IgD-negative memory B cell (primary cell): ENCODE data around the gene CHCHD4. TPM values are rescaled to one million over a fixed set of nuclear protein-coding genes. Genes with fewer than 3 reads are reported as not detected.

Experiments used
- H3K27ac Mint-ChIP-seq, 3 donors: one replicate each; pipeline ENCODE4 v1.8.0; 2020 to 2022; ENCODE audit warnings: mild to moderate bottlenecking in 3 of 3, mixed read lengths in 3 of 3, moderate library complexity in 1 of 3
- H3K27me3 Mint-ChIP-seq: one replicate; pipeline ENCODE4 v1.8.0; 2021; ENCODE audit warnings: mixed read lengths
- H3K36me3 Mint-ChIP-seq: one replicate; pipeline ENCODE4 v1.8.0; 2020; ENCODE audit warnings: mild to moderate bottlenecking, mixed read lengths
- H3K4me1 Mint-ChIP-seq, 3 donors: one replicate each; pipeline ENCODE4 v1.8.0; 2020 to 2022; ENCODE audit warnings: mixed read lengths in 3 of 3, mild to moderate bottlenecking in 1 of 3
- H3K4me3 Mint-ChIP-seq, 4 donors: one replicate each; pipeline ENCODE4 v1.8.0; 2020 to 2022; ENCODE audit warnings: mild to moderate bottlenecking in 4 of 4, mixed read lengths in 4 of 4, moderate library complexity in 3 of 4
- H3K9me3 Mint-ChIP-seq, 3 donors: one replicate each; pipeline ENCODE4 v1.8.0; 2020 to 2021; ENCODE audit warnings: mixed read lengths in 3 of 3, mild to moderate bottlenecking in 1 of 3
- polyA plus RNA-seq: library from polyadenylated mRNA; unstranded; fragments of 300-500 nt; fragmentation: Illumina TruSeq; gene quantifications from one replicate; pipeline ENCODE4 v1.2.3, GENCODE V29; 2021

CHCHD4 gene
- polyA plus RNA-seq, result 18.7 TPM

GRCh38 chr3:14124615-14125192 lies at the start of gene CHCHD4, which contains the start of gene TMEM43:
Gene CHCHD4, minus strand, starts transcription at chr3:14124870. Its CDS starts 194 bp downstream, at chr3:14124676.
Gene TMEM43, plus strand, starts transcription at chr3:14125052. Its CDS starts 142 bp downstream, at chr3:14125194.
- peak within 1 kb of the TSS; percentile 91 to 98 (median 96) for H3K4me3 Mint-ChIP-seq
- H3K4me1 Mint-ChIP-seq, result peaks cover 6 to 38% (median 27%) of the 10 kb centered on the region in 3 donors
- no peaks in the 10 kb centered on the region for H3K9me3 Mint-ChIP-seq
- H3K27me3 Mint-ChIP-seq, result no peaks in the 10 kb centered on the region
- peak within 1 kb of the TSS; percentile 74 to 98 (median 95) for H3K27ac Mint-ChIP-seq
- peaks cover 2% of the 10 kb centered on the region for H3K36me3 Mint-ChIP-seq

GRCh38 chr3:14172496-14172895 lies 47.8 kb upstream of the CHCHD4 start:
- Mint-ChIP-seq H3K4me3 (peak overlapping the region in 1 of 4 donors; percentile 33), H3K4me1 (peaks cover 40 to 48% (median 44%) of the 10 kb centered on the region in 3 donors), H3K27me3 (no peaks in the 10 kb centered on the region), H3K36me3 (peaks cover 12% of the 10 kb centered on the region), H3K9me3 (no peaks in the 10 kb centered on the region), H3K27ac (no peak overlapping the region)

GRCh38 chr3:14170531-14171159 lies 46.0 kb upstream of the CHCHD4 start:
- no peak overlapping the region for H3K4me3 Mint-ChIP-seq

GRCh38 chr3:14169871-14170270 lies 45.2 kb upstream of the CHCHD4 start:
- H3K27ac Mint-ChIP-seq, result no peak overlapping the region
- no peaks in the 10 kb centered on the region for H3K27me3 Mint-ChIP-seq
- H3K4me1 Mint-ChIP-seq, result peaks cover 21 to 25% (median 23%) of the 10 kb centered on the region in 3 donors
- peaks cover 16% of the 10 kb centered on the region for H3K36me3 Mint-ChIP-seq
- H3K4me3 Mint-ChIP-seq, result no peak overlapping the region
- H3K9me3 Mint-ChIP-seq, result no peaks in the 10 kb centered on the region

More at GRCh38 chr3:14170531-14171159, 46.0 kb upstream of the CHCHD4 start:
- Mint-ChIP-seq H3K27ac (peak overlapping the region in 1 of 3 donors; percentile 85), H3K4me1 (peaks cover 29 to 33% (median 31%) of the 10 kb centered on the region in 3 donors), H3K27me3 (no peaks in the 10 kb centered on the region), H3K9me3 (no peaks in the 10 kb centered on the region), H3K36me3 (peaks cover 16% of the 10 kb centered on the region)

GRCh38 chr3:14169435-14169834 lies 44.8 kb upstream of the CHCHD4 start:
- H3K4me3 Mint-ChIP-seq, result no peak overlapping the region
- H3K4me1 Mint-ChIP-seq, result peaks cover 18 to 22% (median 21%) of the 10 kb centered on the region in 3 donors
- peaks cover 16% of the 10 kb centered on the region for H3K36me3 Mint-ChIP-seq
- no peaks in the 10 kb centered on the region for H3K9me3 Mint-ChIP-seq
- no peaks in the 10 kb centered on the region for H3K27me3 Mint-ChIP-seq
- no peak overlapping the region for H3K27ac Mint-ChIP-seq

GRCh38 chr3:14166877-14167603 lies 42.4 kb upstream of the CHCHD4 start:
- H3K36me3 Mint-ChIP-seq, result peaks cover 21% of the 10 kb centered on the region
- H3K27me3 Mint-ChIP-seq, result no peaks in the 10 kb centered on the region
- no peak overlapping the region for H3K4me3 Mint-ChIP-seq
- peaks cover 8 to 14% (median 10%) of the 10 kb centered on the region in 3 donors for H3K4me1 Mint-ChIP-seq
- peaks cover 4 to 5% (median 5%) of the 10 kb centered on the region in 3 donors for H3K9me3 Mint-ChIP-seq
- no peak overlapping the region for H3K27ac Mint-ChIP-seq

- no peaks in the 10 kb centered on the region for H3K27me3 Mint-ChIP-seq
- H3K27ac Mint-ChIP-seq, result no peak overlapping the region
- H3K9me3 Mint-ChIP-seq, result peaks cover 8 to 15% (median 10%) of the 10 kb centered on the region in 3 donors
Observed at GRCh38 chr3:14162178-14162577, 37.5 kb upstream of the CHCHD4 start.

GRCh38 chr3:14161282-14161681 lies 36.6 kb upstream of the CHCHD4 start:
- Mint-ChIP-seq H3K4me3 (no peak overlapping the region), H3K27ac (no peak overlapping the region), H3K36me3 (peaks cover 29% of the 10 kb centered on the region), H3K9me3 (peaks cover 8 to 15% (median 10%) of the 10 kb centered on the region in 3 donors), H3K27me3 (no peaks in the 10 kb centered on the region), H3K4me1 (peaks cover 0 to 1% (median 0%) of the 10 kb centered on the region in 3 donors)

More at GRCh38 chr3:14162178-14162577, 37.5 kb upstream of the CHCHD4 start:
- Mint-ChIP-seq H3K4me3 (no peak overlapping the region), H3K4me1 (peaks cover 0 to 1% (median 0%) of the 10 kb centered on the region in 3 donors), H3K36me3 (peaks cover 31% of the 10 kb centered on the region)

- H3K36me3 Mint-ChIP-seq, result peaks cover 30% of the 10 kb centered on the region
- H3K9me3 Mint-ChIP-seq, result peaks cover 8 to 15% (median 10%) of the 10 kb centered on the region in 3 donors
- no peak overlapping the region for H3K27ac Mint-ChIP-seq
- H3K4me1 Mint-ChIP-seq, result no peaks in the 10 kb centered on the region
- no peak overlapping the region for H3K4me3 Mint-ChIP-seq
- no peaks in the 10 kb centered on the region for H3K27me3 Mint-ChIP-seq
Observed at GRCh38 chr3:14159426-14159825, 34.8 kb upstream of the CHCHD4 start.

- Mint-ChIP-seq H3K9me3 (peaks cover 8 to 15% (median 10%) of the 10 kb centered on the region in 3 donors), H3K27ac (no peak overlapping the region), H3K4me1 (no peaks in the 10 kb centered on the region), H3K36me3 (peaks cover 30% of the 10 kb centered on the region), H3K27me3 (no peaks in the 10 kb centered on the region), H3K4me3 (peak overlapping the region in 1 of 4 donors; percentile 82)
Observed at GRCh38 chr3:14158370-14158769, 33.7 kb upstream of the CHCHD4 start.

- Mint-ChIP-seq H3K27me3 (no peaks in the 10 kb centered on the region), H3K9me3 (peaks cover 8 to 15% (median 10%) of the 10 kb centered on the region in 3 donors), H3K27ac (no peak overlapping the region), H3K4me1 (no peaks in the 10 kb centered on the region), H3K4me3 (no peak overlapping the region), H3K36me3 (peaks cover 28% of the 10 kb centered on the region)
Observed at GRCh38 chr3:14157951-14158350, 33.3 kb upstream of the CHCHD4 start.

GRCh38 chr3:14156843-14157561 lies 32.3 kb upstream of the CHCHD4 start:
- Mint-ChIP-seq H3K9me3 (peaks cover 2 to 10% (median 6%) of the 10 kb centered on the region in 3 donors), H3K4me1 (no peaks in the 10 kb centered on the region), H3K36me3 (peaks cover 24% of the 10 kb centered on the region), H3K4me3 (no peak overlapping the region), H3K27me3 (no peaks in the 10 kb centered on the region), H3K27ac (peak overlapping the region in 2 of 3 donors; percentile 39 to 49)

GRCh38 chr3:14156201-14156600 lies 31.5 kb upstream of the CHCHD4 start:
- peak overlapping the region in 1 of 3 donors; percentile 49 for H3K27ac Mint-ChIP-seq
- peaks cover 0 to 3% (median 2%) of the 10 kb centered on the region in 3 donors for H3K9me3 Mint-ChIP-seq
- H3K4me3 Mint-ChIP-seq, result no peak overlapping the region
- no peaks in the 10 kb centered on the region for H3K4me1 Mint-ChIP-seq
- no peaks in the 10 kb centered on the region for H3K27me3 Mint-ChIP-seq
- H3K36me3 Mint-ChIP-seq, result peaks cover 17% of the 10 kb centered on the region

- no peak overlapping the region for H3K27ac Mint-ChIP-seq
- H3K4me3 Mint-ChIP-seq, result no peak overlapping the region
- no peaks in the 10 kb centered on the region for H3K27me3 Mint-ChIP-seq
- H3K4me1 Mint-ChIP-seq, result no peaks in the 10 kb centered on the region
- no peaks in the 10 kb centered on the region for H3K9me3 Mint-ChIP-seq
- peaks cover 8% of the 10 kb centered on the region for H3K36me3 Mint-ChIP-seq
Observed at GRCh38 chr3:14154895-14155440, 30.3 kb upstream of the CHCHD4 start.
